Endothelial cell (in vitro differentiated cells): Measurements from ENCODE around the gene MED13L. TPM values are rescaled to one million over a fixed set of nuclear protein-coding genes. Genes with fewer than 3 reads are reported as not detected.
A peak's percentile ranks its signal among the peaks of the same experiment; 100 is the strongest.
"Not testable (repeated sequence)": the region's sequence is repeated elsewhere in the genome, so short reads cannot be mapped to it uniquely, and the experiment has no call there.

ENCODE experiments used
- DNase-seq: peaks from one replicate; pipeline ENCODE4 v3.0.0; 2021; ENCODE audit warnings: low spot score
- H3K27ac Mint-ChIP-seq: one replicate; pipeline ENCODE4 v1.8.0; 2021; ENCODE audit warnings: mixed read lengths, inconsistent platforms; ENCODE audit not compliant: unreplicated experiment
- H3K27me3 Mint-ChIP-seq: one replicate; pipeline ENCODE4 v1.8.0; 2021; ENCODE audit warnings: mild to moderate bottlenecking, moderate library complexity, mixed read lengths, inconsistent platforms; ENCODE audit not compliant: unreplicated experiment
- H3K36me3 Mint-ChIP-seq: one replicate; pipeline ENCODE4 v1.8.0; 2021; ENCODE audit warnings: mild to moderate bottlenecking, low read depth, mixed read lengths, inconsistent platforms; ENCODE audit not compliant: unreplicated experiment
- H3K4me1 Mint-ChIP-seq: one replicate; pipeline ENCODE4 v1.8.0; 2021; ENCODE audit warnings: mild to moderate bottlenecking, mixed read lengths, inconsistent platforms; ENCODE audit not compliant: unreplicated experiment
- H3K4me3 Mint-ChIP-seq: one replicate; pipeline ENCODE4 v1.8.0; 2021; ENCODE audit warnings: mild to moderate bottlenecking, mixed read lengths, inconsistent platforms; ENCODE audit not compliant: unreplicated experiment
- H3K9me3 Mint-ChIP-seq: one replicate; pipeline ENCODE4 v1.8.0; 2021; ENCODE audit warnings: mixed read lengths, inconsistent platforms; ENCODE audit not compliant: unreplicated experiment
- CTCF ChIP-seq: fragments of 200-600 bp; sonication (generic); IDR thresholded peaks from one replicate; pipeline ENCODE4 v1.5.0; 2021; ENCODE audit warnings: antibody characterized with exemption; ENCODE audit not compliant: unreplicated experiment
- total RNA-seq: library from RNA; stranded (reverse); fragmentation: NEBNext Ultra II Directional; extraction: Animal tissue kit (Norgen Biotek cat#: 25700); gene quantifications from one replicate; pipeline ENCODE4 v1.2.1, GENCODE V29; 2021; ENCODE audit not compliant: unreplicated experiment

MED13L gene
- total RNA-seq, 1 donor from 2014 or later: 97.0 TPM

- Mint-ChIP-seq H3K27me3 (peaks cover 3% of the 10 kb centered on the region), H3K9me3 (no peaks in the 10 kb centered on the region), H3K4me3 (no peak overlapping the region), H3K36me3 (no peaks in the 10 kb centered on the region), H3K27ac (no peak overlapping the region), H3K4me1 (peaks cover 22% of the 10 kb centered on the region)
- DNase-seq: no peak
- no peak for TF ChIP-seq CTCF
Observed at GRCh38 chr12:116135209-116135930, 142.1 kb downstream of the MED13L start.

GRCh38 chr12:116133636-116134214 is 143.8 kb downstream of the MED13L start:
- Mint-ChIP-seq H3K4me1 (peaks cover 24% of the 10 kb centered on the region), H3K36me3 (no peaks in the 10 kb centered on the region), H3K27me3 (peaks cover 3% of the 10 kb centered on the region), H3K4me3 (no peak overlapping the region), H3K9me3 (no peaks in the 10 kb centered on the region), H3K27ac (peak overlapping the region; percentile 32)
- DNase-seq: no peak
- TF ChIP-seq CTCF: no peak

GRCh38 chr12:116133149-116133548 is 144.3 kb downstream of the MED13L start:
- H3K27me3 Mint-ChIP-seq: peaks cover 3% of the 10 kb centered on the region
- no peak overlapping the region for H3K4me3 Mint-ChIP-seq
- TF ChIP-seq CTCF: no peak
- H3K36me3 Mint-ChIP-seq: no peaks in the 10 kb centered on the region
- no peak for DNase-seq
- H3K4me1 Mint-ChIP-seq: peaks cover 28% of the 10 kb centered on the region
- no peaks in the 10 kb centered on the region for H3K9me3 Mint-ChIP-seq
- no peak overlapping the region for H3K27ac Mint-ChIP-seq

- not testable (repeated sequence) for DNase-seq, H3K9me3 Mint-ChIP-seq, H3K27me3 Mint-ChIP-seq, H3K4me3 Mint-ChIP-seq, H3K36me3 Mint-ChIP-seq, H3K27ac Mint-ChIP-seq
- H3K4me1 Mint-ChIP-seq: peaks cover 36% of the 10 kb centered on the region
Observed at GRCh38 chr12:116131987-116132386, 145.5 kb downstream of the MED13L start.

- H3K4me3 Mint-ChIP-seq: no peak overlapping the region
- no peak for TF ChIP-seq CTCF
- no peak overlapping the region for H3K27ac Mint-ChIP-seq
- no peaks in the 10 kb centered on the region for H3K36me3 Mint-ChIP-seq
- no peak for DNase-seq
- peaks cover 36% of the 10 kb centered on the region for H3K4me1 Mint-ChIP-seq
- no peaks in the 10 kb centered on the region for H3K9me3 Mint-ChIP-seq
- H3K27me3 Mint-ChIP-seq: peaks cover 5% of the 10 kb centered on the region
Observed at GRCh38 chr12:116131176-116131575, 146.3 kb downstream of the MED13L start.
